Endothelial cell of hepatic sinusoid (primary cell): ENCODE data around the gene FBRSL1.

Experiments used
- in situ Hi-C: cut with HindIII; loops from 2 replicates; pipeline ENCODE4 v1.10.0; 2017; ENCODE audit warnings: low sequenced_read_pairs

FBRSL1 gene

GRCh38 chr12:132536102-132536876 lies 46.3 kb downstream of the FBRSL1 start:
- in situ Hi-C loops = no loop called here

- in situ Hi-C loops = no loop called here
Measured at GRCh38 chr12:132537049-132537448, 47.1 kb downstream of the FBRSL1 start.

DNA sequence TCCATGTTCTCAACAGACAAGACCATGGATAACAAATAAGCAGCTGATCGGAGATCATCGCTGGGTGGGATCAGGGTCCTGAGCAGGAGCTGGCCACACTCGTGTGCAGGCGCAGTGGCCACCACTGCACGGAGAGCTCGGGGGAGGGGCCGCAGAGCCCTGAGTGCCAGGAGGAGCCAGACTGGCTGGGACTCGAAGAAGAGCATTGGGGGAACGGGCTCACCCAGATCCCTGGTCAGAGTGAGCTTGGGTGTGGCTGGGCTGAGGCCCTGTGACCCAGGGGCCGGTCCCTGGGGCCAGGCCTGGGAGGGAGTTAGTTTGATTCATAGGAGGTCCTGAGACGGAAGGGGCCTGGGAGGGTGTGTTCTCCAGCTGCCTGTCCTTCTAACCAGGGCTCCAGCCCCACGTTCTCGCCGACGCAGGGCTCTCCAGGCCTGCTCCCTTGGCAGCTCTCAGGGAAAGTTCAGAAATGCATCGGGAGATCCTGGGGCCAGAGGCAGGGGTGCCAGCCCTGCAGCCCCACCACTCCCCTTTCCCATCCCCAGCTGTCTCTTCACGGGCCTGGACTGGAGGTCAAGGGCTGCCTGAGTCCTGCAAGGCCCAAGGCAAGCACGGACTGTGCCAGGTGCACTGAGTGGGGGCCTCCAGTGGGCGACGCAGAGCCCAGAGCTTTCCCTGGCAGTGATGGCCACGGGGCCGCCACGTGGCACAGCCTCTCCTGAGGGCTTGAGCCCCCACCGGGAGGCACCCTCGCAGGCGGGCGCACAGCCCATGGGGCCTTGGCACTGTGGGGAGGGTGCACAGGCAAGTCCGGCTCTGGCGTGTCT lies 48.1 kb downstream of the FBRSL1 start:
- in situ Hi-C loops = no loop called here

DNA sequence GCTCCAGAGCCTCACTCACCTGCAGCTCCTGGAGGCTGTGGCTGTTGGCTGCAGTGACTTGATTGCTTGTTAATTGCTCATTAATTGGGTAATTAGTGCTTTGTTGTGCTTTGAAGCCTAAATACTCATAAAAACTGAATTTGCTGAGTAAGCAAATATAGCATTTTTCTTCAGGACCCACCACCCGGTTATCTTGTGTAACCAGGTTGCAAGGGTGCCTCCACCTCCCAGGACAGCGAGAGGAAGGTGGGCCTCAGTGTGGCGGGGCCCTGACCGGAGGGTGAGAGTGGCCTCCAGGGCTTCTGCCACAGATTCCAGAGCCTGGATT lies 48.7 kb downstream of the FBRSL1 start:
- in situ Hi-C loops = no loop called here

DNA sequence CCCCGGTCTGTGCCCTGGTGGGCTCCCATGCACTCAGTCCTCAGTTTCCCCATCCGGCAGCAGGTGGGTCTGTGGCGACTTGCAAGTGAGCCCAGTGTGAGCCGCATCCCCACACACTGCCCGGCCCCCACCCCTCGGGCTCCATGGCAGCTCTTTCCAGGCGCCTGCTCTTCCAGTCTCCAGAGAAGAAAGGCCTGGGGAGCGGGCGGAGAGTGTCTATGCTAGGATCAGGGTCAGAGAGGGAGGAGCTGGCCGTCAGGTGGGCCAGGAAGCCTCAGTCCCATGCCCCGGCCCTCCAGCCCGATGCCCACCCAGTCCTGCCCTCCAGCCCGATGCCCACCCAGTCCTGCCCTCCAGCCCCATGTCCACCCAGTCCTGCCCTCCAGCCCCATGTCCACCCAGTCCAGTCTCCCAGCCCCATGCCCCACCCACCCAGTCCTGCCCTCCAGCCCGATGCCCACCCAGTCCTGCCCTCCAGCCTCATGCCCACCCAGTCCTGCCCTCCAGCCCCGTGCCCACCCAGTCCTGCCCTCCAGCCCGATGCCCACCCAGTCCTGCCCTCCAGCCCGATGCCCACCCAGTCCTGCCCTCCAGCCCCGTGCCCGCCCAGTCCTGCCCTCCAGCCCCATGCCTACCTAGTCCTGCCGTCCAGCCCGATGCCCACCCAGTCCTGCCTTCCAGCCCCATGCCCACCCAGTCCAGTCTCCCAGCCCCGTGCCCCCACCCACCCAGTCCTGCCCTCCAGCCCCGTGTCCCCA lies 49.2 kb downstream of the FBRSL1 start:
- in situ Hi-C loops = no loop called here

DNA sequence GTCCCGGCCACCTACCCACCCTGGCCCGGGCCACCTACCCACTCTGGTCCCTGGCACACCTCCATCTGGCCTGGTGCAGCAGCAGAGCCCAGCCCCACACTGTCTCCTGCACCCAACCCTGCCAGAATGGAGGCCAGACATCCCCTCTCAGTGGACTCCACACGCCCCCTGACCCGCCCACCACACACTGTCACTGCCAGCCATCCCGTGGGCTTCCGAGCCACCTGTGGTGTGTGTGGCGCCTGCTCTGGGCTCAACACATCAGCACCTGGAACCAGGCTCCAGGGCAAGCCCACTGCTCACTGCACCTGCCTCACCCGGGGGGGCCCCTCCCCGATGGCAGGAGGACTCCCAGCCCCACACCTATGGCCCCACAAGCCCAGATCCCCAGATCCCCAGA lies 50.5 kb downstream of the FBRSL1 start:
- in situ Hi-C loops = no loop called here

- in situ Hi-C loops = no loop called here
Measured at GRCh38 chr12:132541200-132541599, 51.2 kb downstream of the FBRSL1 start.

- in situ Hi-C loops = no loop called here
Measured at GRCh38 chr12:132541996-132542395, 52.0 kb downstream of the FBRSL1 start.

- in situ Hi-C loops = no loop called here
Measured at GRCh38 chr12:132542661-132543060, 52.7 kb downstream of the FBRSL1 start.

DNA sequence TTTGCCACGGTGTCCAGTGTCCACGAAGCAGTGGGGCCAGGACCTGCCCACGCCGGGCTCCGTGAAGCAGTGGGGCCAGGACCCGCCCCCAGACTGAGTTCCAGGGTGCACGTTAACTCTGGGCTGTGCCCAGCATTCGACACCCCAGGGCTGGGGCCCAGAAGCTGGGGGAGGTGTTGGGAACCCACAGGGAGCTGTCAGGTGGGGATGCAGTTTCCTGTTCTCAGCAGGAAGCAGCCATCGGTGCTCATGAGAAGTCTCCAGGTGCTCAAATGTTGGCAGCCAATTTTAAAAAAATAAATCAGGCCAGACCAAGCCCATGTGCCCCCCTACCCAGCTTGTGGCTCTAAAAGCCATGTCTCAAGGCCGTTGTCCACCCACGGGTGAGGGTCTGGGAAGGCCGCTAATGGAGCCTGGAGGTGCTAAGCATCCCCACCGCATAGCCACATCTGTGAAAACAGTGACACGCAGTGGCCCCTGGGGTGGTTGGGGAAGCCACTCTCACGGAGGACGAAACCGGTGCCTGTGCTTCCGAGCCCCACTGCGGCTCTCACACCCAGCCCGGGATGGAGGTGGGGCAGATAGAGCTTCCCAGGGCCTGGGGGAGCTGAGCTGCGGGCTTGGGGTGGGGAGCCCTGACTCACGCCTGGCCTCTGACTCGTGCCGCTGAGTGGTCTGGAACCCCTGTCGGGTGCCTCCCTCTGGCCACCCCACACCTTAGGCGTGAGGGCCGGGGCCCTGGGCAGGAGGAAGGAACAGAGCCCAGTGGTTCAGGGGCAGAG lies 53.5 kb downstream of the FBRSL1 start:
- in situ Hi-C loops = no loop called here

- in situ Hi-C loops = no loop called here
Measured at GRCh38 chr12:132544080-132544397, 54.1 kb downstream of the FBRSL1 start.

- in situ Hi-C loops = no loop called here
Measured at GRCh38 chr12:132544498-132544897, 54.5 kb downstream of the FBRSL1 start.

DNA sequence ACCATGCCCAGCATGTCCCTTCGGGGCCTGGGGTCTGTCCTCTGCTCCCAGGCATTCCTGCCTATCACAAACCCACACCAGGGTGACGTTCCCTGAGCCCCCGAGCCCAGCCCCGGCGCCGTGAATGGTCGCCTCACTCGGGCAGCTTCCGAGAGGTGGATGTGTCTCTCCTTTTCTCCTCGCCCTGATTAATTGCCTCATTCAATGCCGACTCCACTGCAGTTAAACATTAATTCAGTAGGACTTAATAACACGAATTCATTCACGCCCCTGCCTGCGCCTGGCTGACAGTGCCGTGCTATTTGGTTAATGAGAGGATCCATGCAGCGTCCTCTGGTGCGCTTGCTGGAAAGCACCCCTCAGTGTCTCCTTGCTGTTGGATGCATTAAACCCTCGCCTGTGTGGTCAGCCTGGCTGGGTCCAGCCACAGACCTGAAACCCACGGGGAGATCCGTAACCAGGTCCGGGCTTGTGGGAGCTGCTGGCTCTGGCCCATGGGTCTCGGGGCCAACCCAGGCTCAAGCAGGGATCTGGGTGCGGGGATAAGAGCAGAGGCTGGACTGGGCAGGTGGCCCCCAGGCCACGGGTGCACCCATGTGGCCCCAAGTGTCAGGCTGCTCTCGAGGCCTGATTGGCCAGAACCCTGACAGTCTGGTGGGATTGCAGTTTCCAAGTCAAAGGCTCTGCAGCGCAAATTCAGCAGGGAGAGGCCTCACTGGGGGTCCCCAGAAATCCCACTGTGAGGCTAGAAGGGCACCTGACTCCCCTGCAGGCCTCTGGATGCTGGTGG lies 55.4 kb downstream of the FBRSL1 start:
- in situ Hi-C loops = no loop called here

GRCh38 chr12:132545955-132546354 lies 56.0 kb downstream of the FBRSL1 start:
- in situ Hi-C loops = no loop called here

DNA sequence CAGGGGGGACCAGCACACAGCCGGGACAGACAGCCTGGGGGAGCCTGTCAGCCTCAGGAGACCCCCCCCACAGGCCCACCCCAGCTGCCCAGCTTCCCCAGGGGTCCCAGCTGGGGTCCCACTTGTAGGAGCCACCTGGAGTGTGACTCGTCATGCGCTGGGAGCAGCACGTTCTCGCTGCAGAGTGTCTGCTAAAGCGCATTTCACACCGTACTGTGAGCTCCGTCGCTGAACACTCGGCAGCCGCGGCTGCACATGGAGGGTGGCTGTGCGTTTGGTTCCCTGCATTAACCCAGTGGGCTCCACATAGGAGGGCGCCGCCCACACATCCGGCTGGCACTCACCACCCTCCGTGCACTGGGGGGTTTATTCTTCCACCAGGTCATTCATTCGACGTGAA lies 56.7 kb downstream of the FBRSL1 start:
- in situ Hi-C loops = no loop called here

DNA sequence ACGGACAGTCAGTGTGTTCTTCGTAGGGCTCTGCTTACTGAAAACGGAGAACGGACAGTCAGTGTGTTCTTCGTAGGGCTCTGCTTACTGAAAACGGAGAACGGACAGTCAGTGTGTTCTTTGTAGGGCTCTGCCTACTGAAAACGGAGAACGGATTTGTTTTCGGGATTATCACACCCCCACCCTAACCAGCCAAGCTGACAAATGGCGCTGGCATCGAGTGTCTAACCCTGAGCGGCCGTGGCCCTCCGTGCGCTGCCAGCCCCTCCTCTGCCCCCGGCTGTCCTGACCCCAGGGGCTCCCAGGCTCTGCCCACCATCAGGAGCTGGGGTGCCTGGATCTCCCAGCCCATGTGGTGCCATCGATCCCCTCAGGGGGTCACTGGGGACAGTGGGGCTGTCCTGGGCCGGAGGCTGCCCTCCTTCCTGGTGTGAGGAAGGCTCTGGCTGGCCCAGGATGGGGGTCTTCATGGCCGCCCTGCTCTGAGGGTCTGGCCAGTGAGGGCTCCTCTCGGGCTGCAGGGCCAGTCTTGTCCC lies 57.3 kb downstream of the FBRSL1 start:
- in situ Hi-C loops = no loop called here

GRCh38 chr12:132548430-132549058 lies 58.6 kb downstream of the FBRSL1 start:
- in situ Hi-C loops = no loop called here

GRCh38 chr12:132549059-132549458 lies 59.1 kb downstream of the FBRSL1 start:
- in situ Hi-C loops = no loop called here

DNA sequence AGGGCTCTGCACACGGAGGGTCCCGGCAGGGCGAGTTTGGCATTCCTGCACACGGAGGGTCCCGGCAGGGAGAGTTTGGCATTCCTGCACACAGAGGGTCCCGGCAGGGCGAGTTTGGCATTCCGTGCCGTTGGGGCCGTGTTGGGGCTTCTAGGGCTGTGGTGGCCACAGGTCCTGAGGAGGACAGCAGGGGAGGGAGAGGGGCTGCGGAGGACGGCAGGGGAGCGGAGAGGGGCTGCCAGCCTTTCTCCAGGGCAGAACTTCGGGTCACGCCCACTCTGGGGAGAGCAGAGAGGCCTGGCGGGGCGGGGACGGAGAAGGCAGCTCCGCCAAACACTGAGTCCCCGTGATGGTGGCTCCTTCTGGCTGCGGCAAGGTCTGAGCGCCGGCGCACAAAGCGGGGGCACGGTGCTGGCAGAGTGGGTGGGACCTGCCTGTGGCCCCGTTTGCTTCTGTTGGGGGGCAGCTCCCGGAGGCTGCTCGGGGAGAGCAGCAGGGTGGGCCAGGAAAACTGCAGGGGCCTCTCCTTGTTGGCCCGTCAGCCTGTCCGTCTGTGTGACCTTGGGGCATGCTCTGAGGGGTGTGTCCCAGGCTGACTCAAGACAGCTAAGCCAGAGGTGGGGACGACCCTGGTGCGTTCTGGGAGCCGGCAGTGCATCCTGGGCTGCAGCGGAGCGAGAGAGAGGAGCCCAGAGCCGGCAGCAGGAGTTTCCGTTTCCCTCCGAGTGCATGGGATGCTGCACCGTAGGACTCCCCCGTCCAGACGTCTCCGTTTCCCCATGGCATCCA lies 60.3 kb downstream of the FBRSL1 start:
- in situ Hi-C loops = no loop called here
